HG03280 (cell line): ENCODE results near the gene DDIT4.
"Not testable (repeated sequence)": the region's sequence is repeated elsewhere in the genome, so short reads cannot be mapped to it uniquely, and the experiment has no call there.

ENCODE experiments used
- ATAC-seq: cut with Tn5 transposase; IDR thresholded peaks from one replicate; pipeline ENCODE4 v1.9.1; 2021; ENCODE audit warnings: mild to moderate bottlenecking, moderate library complexity; ENCODE audit not compliant: unreplicated experiment

Gene DDIT4

DNA sequence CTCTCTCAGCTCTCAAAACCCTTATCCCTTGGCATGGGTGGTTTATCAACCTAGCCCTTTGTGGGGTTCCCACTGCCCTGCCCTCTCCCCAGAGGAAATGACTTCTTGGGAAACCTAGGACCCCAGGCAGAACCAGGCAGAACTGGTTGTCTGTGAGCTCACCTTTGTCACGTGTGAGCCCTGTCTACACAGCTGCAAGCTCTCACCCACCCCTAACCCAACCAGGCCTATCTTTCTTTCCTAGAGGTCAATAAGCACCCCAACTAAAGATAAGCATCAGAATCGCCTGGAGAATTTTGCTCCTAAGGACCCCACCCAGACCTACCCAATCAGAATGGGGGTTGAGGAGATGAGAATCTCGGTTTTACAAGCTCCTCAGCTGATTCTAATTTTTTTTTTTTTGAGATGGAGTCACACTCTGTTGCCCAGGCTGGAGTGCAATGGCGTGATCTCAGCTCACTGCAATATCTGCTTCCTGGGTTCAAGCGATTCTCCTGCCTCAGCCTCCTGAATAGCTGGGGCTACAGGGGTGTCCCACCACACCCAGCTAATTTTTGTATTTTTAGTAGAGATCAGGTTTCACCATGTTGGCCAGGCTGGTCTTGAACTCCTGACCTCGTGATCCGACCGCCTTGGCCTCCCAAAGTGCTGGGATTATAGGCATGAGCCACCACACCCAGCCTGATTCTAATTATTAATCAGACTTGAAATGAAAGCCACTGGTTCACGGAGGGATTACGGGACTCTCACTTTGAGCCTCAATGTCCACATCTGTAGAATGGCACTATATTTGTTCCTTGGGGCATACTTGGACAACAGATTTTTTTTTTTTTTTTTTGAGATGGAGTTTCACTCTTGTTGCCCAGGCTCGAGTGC is 7.5 kb upstream of the DDIT4 start:
- no peak for ATAC-seq

DNA sequence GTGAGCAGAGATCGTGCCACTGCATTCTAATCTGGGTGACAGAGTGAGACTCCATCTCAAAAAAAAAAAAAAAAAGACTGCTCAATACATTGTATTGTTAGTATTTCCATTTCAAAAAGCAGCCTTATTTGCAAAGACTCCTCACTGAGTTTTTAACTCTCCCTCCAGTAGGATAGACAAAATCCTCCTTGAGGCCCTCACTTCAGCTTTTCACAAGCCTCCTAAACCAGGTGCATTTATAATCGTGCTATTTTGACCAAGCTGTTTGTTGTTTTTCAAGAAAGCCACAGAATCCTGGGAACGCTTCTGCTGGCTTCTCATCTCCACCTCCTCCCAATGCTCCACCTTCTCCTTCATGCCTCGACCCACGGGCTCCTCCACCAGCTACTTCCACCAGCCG is 6.3 kb upstream of the DDIT4 start:
- no peak for ATAC-seq

GRCh38 chr10:72267819-72268399 is 5.8 kb upstream of the DDIT4 start:
- ATAC-seq = no peak

GRCh38 chr10:72268475-72269200 is 5.1 kb upstream of the DDIT4 start:
- not testable (repeated sequence) for ATAC-seq

DNA sequence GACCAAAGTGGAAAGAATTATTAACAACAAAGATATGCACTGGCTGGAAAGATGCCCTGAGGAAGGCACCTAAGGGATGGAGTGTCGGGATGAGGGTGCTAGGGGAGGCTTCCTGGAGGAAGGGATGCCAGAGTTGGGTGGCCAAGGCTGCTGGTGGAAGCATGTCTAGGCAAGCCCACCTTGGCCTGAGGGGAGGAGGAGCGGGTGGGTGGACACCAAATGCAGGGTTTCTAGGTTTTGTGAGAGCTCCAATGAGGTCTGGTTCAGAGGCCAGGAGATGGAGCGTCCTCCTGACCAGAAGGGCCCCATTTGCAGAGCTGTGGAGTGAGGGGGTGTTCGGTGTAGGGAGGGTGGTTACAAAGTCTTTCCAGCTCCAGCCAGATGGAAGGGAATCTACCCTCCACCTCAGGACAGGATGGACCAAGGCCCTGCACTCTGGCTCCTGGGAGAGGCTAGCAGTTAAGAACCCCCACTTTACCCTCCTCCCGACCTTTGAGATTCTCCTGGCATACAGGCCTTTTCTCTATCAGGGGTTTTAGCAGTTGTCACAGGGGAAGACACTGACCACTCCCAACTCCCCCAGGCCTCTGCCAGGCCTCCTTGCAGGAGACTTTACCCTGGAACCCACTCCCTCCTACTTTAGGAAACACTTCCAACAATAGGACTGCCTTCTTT is 3.0 kb upstream of the DDIT4 start:
- ATAC-seq = no peak

DNA sequence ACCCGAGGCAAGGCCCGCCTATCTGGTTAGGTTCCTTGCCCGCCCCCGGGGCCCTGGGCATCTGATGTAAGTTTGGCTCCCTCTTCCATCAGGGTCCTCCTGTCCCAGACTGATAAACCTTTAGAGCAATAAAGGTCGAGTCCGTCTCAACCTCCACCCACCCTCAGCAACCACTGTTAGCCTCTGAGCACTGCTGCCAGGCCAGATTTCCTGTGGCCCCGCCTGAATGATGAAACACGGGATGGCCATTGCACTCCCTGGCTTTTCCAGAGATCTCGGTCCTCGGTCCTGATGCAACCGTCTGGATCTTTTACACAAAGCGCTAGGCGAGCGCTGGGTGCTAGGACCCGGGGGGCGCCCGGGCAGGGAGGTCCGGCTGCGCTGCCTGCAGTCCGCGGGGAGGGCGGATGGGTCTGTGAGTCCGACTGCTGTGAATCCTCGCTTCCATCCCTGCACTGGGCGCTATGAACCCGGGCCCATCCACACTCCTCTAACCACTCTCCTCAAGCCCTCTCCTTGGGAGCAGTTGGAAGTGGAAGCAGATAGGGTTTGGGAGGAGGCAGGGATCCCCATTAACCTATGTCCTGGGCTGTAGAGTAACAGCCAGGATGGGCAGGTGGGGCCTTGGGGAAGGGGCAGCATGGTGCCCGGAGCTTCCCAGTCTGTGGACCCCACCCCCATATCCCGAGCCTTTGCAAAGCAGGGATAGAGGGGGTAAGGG is 875 bp upstream of the DDIT4 start:
- peak; percentile 29 for ATAC-seq

DNA sequence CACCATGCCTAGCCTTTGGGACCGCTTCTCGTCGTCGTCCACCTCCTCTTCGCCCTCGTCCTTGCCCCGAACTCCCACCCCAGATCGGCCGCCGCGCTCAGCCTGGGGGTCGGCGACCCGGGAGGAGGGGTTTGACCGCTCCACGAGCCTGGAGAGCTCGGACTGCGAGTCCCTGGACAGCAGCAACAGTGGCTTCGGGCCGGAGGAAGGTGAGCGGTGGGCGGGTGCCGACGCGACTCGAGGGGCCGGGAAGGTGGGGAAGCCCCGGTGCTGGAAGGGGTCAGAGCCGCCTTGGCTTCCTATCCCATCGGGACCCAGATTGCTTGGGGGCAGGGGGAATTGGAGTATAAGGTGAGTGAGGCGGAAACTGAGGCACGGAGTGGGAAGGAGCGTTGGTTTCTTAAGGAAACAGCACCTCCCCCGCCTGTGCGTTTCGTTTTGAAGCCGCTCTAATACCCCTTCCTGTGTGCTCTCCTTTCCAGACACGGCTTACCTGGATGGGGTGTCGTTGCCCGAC is 547 bp downstream of the DDIT4 start:
- no peak for ATAC-seq

DNA sequence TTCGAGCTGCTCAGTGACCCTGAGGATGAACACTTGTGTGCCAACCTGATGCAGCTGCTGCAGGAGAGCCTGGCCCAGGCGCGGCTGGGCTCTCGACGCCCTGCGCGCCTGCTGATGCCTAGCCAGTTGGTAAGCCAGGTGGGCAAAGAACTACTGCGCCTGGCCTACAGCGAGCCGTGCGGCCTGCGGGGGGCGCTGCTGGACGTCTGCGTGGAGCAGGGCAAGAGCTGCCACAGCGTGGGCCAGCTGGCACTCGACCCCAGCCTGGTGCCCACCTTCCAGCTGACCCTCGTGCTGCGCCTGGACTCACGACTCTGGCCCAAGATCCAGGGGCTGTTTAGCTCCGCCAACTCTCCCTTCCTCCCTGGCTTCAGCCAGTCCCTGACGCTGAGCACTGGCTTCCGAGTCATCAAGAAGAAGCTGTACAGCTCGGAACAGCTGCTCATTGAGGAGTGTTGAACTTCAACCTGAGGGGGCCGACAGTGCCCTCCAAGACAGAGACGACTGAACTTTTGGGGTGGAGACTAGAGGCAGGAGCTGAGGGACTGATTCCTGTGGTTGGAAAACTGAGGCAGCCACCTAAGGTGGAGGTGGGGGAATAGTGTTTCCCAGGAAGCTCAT is 1.1 kb downstream of the DDIT4 start:
- ATAC-seq = no peak

DNA sequence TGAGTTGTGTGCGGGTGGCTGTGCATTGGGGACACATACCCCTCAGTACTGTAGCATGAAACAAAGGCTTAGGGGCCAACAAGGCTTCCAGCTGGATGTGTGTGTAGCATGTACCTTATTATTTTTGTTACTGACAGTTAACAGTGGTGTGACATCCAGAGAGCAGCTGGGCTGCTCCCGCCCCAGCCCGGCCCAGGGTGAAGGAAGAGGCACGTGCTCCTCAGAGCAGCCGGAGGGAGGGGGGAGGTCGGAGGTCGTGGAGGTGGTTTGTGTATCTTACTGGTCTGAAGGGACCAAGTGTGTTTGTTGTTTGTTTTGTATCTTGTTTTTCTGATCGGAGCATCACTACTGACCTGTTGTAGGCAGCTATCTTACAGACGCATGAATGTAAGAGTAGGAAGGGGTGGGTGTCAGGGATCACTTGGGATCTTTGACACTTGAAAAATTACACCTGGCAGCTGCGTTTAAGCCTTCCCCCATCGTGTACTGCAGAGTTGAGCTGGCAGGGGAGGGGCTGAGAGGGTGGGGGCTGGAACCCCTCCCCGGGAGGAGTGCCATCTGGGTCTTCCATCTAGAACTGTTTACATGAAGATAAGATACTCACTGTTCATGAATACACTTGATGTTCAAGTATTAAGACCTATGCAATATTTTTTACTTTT is 1.8 kb downstream of the DDIT4 start:
- no peak for ATAC-seq

DNA sequence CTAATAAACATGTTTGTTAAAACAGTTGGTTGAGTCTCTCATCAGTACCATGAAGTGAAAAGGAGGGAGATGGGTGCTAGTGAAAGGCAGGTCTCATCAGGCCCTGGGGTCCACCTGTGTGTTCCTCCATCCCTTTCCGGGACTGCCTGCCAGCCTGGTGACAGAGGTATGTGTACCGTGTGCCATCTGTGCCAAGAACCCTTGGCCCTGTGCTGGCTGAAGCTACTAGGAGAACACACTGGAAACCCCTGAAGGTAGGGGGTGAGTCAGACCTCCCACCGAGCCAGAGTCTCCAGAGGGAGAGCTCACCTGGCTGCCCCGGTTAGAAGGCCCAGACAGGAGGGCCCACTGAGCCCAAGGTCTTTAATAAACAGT is 2.3 kb downstream of the DDIT4 start:
- no peak for ATAC-seq

GRCh38 chr10:72276421-72277339 is 3.0 kb downstream of the DDIT4 start:
- no peak for ATAC-seq

DNA sequence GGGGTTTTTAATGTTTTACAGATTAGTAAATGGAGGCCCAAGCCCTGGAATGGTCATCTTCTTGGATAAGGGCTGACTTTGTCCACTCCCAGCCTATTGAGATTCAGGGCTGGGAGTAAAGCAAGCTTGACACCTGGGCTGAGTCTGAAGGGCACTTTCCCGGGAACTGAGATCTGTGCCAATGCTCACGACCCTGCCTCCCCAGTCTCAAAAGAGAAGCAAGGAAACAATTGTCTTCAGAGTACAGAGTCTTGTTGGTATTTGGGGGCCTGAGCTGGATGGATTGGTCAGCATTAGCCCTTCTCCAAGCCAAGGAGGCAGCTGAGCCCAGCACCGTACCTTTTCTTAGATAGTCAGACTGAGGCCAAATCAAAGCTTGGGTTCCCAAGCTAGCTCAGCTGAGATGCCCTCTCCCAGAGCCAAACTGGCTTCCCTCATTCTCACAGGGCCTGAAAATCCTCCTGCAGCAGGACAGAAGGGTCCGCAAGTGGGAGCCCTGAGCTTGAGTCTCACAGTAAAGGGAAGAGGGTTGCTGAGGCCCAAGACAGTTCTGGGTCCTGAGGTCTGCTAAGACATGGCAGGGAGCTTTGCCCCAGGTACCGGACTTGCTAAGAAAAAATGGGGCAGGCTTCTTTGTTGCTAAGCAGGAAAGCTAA is 3.7 kb downstream of the DDIT4 start:
- ATAC-seq = no peak

DNA sequence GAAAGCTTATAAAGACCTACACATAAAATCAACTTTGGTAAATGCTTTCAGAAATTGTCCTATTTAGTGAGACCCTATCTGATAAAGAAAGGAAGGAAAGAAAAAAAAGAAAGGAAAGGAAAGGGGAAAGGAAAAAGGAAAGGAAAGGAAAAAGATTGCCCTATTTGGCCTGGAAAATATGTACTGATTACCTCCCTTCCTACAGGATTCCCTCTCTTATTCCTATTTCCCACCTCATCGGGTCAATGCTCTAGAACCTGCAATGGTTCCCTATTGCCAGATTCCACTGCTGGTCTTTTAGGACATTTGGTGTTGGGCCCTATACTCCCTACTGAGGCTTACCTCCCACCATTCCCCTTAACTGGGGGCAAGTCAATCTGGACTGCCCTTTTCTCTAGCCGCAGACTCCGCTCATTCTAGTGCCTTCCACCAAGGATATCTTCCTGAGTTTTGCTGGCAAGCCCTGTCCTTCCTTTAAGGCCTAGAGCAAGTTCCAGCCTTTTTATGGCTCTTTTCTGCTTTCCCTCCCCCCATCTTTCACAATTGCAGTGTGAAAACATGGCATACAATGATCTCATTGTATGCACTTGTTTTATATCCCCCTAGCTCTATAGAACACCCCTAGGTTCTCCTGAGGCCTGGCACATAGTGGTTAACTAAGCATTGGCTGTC is 4.4 kb downstream of the DDIT4 start:
- no peak for ATAC-seq

GRCh38 chr10:72278668-72279393 is 5.1 kb downstream of the DDIT4 start:
- no peak for ATAC-seq

DNA sequence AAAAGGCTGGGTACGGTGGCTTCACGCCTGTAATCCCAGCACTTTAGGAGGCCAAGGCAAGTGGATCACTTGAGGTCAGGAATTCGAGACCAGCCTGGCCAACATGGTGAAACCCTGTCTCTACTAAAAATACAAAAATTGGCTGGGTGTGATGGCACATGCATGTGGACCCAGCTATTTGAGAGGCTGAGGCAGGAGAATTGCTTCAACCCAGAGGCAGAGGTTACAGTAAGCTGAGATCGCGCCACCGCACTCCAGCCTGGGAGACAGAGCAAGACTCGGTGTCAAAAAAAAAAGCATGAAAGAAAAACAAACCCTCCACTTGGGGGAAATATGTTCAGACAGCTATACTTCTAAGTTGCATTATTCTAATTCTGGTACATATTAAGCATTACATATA is 5.9 kb downstream of the DDIT4 start:
- not testable (repeated sequence) for ATAC-seq

DNA sequence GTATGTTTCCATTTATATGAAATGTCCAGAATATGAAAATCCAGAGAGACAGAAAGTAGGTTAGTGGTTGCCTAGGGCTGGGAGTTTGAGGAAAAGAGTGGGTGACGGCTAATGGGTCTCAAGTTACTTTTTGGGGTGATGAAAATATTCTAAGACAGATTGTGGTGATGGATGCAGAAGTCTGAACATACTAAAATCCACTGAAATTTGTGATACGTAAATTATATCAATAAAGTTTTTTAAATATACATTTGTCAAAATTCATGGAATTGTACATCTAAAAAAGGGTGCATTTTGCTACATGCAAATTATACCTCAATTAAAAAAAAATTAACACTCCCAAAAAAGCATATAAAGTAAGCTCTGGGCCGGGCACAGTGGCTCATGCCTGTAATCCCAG is 9.4 kb downstream of the DDIT4 start:
- no peak for ATAC-seq
